ENCODE measurements around the gene WNT16.

GRCh38 chr7:121279822-121280221 is 49.0 kb upstream of the WNT16 start:
- TF ChIP-seq CTCF (IDR thresholded peaks at IDR 0.05; ENCODE audit: poor library complexity) (no peak), EZH2 (IDR thresholded peaks at IDR 0.05; ENCODE audit: borderline replicate concordance) (no peak), EZH2phosphoT487 (IDR thresholded peaks at IDR 0.05; ENCODE audit: low read depth, severe bottlenecking, unreplicated experiment) (no peak)
